ENCODE measurements around the gene PRKACA.
A peak's percentile ranks its signal among the peaks of the same experiment; 100 is the strongest.

Gene PRKACA

GRCh38 chr19:14135985-14136508 is 18.5 kb upstream of the PRKACA start (continued):
- 0 out of 2 replicates have a peak, but pooled peaks have one; percentile 16 for TF ChIP-seq INSM2 (tag by site-specific recombination; IDR thresholded peaks at IDR 0.05)
- no peak for TF ChIP-seq ZNF48 (tag by site-specific recombination; IDR thresholded peaks at IDR 0.05)
- TF ChIP-seq ZNF510 (tag by site-specific recombination; IDR thresholded peaks at IDR 0.05; ENCODE audit: insufficient replicate concordance): no peak
- no peak for TF ChIP-seq ZNF19 (tag by site-specific recombination; IDR thresholded peaks at IDR 0.05; ENCODE audit: low read depth)
- TF ChIP-seq ZNF707 (tag by site-specific recombination; IDR thresholded peaks at IDR 0.05): no peak
- TF ChIP-seq ZSCAN16 (tag by site-specific recombination; IDR thresholded peaks at IDR 0.05): no peak
- TF ChIP-seq ZNF132 (tag by site-specific recombination; IDR thresholded peaks at IDR 0.05; ENCODE audit: borderline replicate concordance): no peak
- peak; percentile 83; the same call in 1 of the 2 replicates for TF ChIP-seq BCL11A (tag by site-specific recombination; IDR thresholded peaks at IDR 0.05; ENCODE audit: low read depth)
- no peak for TF ChIP-seq ZNF302 (tag by site-specific recombination; IDR thresholded peaks at IDR 0.05; ENCODE audit: low read depth)
- TF ChIP-seq ZBTB44 (tag by site-specific recombination; IDR thresholded peaks at IDR 0.05): no peak
- no peak; the same call in 1 of the 2 replicates for TF ChIP-seq ZBTB8A (tag by site-specific recombination; IDR thresholded peaks at IDR 0.05)
- no peak for TF ChIP-seq ZNF629 (tag by site-specific recombination; IDR thresholded peaks at IDR 0.05)
- no peak for TF ChIP-seq ZEB2 (tag by site-specific recombination; IDR thresholded peaks at IDR 0.05)
- no peak for TF ChIP-seq ZNF311 (tag by site-specific recombination; IDR thresholded peaks at IDR 0.05; ENCODE audit: borderline replicate concordance)
- no peak for TF ChIP-seq FEZF1 (tag by site-specific recombination; IDR thresholded peaks at IDR 0.05)
- TF ChIP-seq MYNN (tag by site-specific recombination; IDR thresholded peaks at IDR 0.05; ENCODE audit: borderline replicate concordance): no peak
- no peak for TF ChIP-seq ZFP41 (tag by site-specific recombination; IDR thresholded peaks at IDR 0.05; ENCODE audit: borderline replicate concordance)
- TF ChIP-seq ZNF335 (tag by site-specific recombination; conservative IDR thresholded peaks at IDR 0.05): no peak; the same call in 1 of the 2 replicates
- no peak; the same call in 1 of the 2 replicates for TF ChIP-seq ZNF692 (tag by site-specific recombination; IDR thresholded peaks at IDR 0.05)
- no peak for TF ChIP-seq ZNF791 (tag by site-specific recombination; IDR thresholded peaks at IDR 0.05)
- TF ChIP-seq ZNF521 (tag by site-specific recombination; IDR thresholded peaks at IDR 0.05): no peak
- TF ChIP-seq ZNF133 (tag by site-specific recombination; IDR thresholded peaks at IDR 0.05): no peak
- 0 out of 2 replicates have a peak, but pooled peaks have one; percentile 14 for TF ChIP-seq ZNF18 (tag by site-specific recombination; IDR thresholded peaks at IDR 0.05)
- no peak for TF ChIP-seq ZNF529 (tag by site-specific recombination; IDR thresholded peaks at IDR 0.05; ENCODE audit: insufficient replicate concordance)
- no peak for TF ChIP-seq ZNF776 (tag by site-specific recombination; IDR thresholded peaks at IDR 0.05; ENCODE audit: borderline replicate concordance)
- no peak for TF ChIP-seq ZBTB6 (tag by site-specific recombination; IDR thresholded peaks at IDR 0.05)
- TF ChIP-seq ZNF280C (tag by site-specific recombination; IDR thresholded peaks at IDR 0.05): no peak
- peak; percentile 94 for TF ChIP-seq GLIS2 (tag by site-specific recombination; IDR thresholded peaks at IDR 0.05)
- TF ChIP-seq ZNF645 (tag by site-specific recombination; IDR thresholded peaks at IDR 0.05): 0 out of 2 replicates have a peak, but pooled peaks have one; percentile 35
- TF ChIP-seq ZNF266 (tag by site-specific recombination; IDR thresholded peaks at IDR 0.05; ENCODE audit: low read depth): no peak

Measured in HEK293 (cell line).